ENCODE measurements around the gene LEPR.

GRCh38 chr1:65456481-65456880 lies 36.0 kb downstream of the LEPR start:
- TF ChIP-seq CTCF (IDR thresholded peaks at IDR 0.05), result no peak
- TF ChIP-seq POLR2A (IDR thresholded peaks at IDR 0.05), result no peak
